Esophagus squamous epithelium (tissue), 4 donors: ENCODE results near the gene FBXL17.

Experiments
- POLR2A ChIP-seq, 4 donors: fragments of 450-650 bp; IDR thresholded peaks; one replicate each; pipeline ENCODE4 v1.6.1; 2017; ENCODE audit warnings: antibody characterized with exemption in 4 of 4, mild to moderate bottlenecking in 4 of 4, moderate library complexity in 3 of 4
- TF ChIP-seq, protein P1 (sequence below), 6 experiments: fragments of 450-650 bp in 4 of 6; fragments of 200-600 bp in 2 of 6; sonication (generic) in 2 of 6; IDR thresholded peaks; one replicate each; pipeline ENCODE4 v1.5.1; 2016 to 2019; ENCODE audit warnings: antibody characterized with exemption in 6 of 6, mild to moderate bottlenecking in 4 of 6, moderate library complexity in 4 of 6

DNA sequence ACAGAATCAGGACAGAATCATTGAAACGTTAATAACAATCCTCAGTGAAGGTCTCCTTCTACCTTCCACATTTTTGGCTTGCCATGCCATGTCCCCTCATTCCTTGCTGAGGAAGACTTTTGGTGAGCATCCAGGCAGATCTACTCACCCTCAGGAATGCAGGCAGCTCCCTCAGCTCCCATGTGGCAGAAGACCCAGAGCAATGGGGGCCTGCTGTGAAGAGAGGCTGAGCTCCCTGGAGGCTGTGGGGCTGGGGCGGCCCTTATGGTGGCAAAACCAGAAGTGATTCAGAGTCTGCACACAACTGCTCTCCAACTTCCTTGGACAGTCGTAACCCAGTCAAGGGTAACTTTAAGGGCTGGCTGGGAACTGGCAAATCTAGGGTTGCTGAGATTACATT is 463.9 kb downstream of the FBXL17 start:
- no peak for TF ChIP-seq POLR2A (IDR thresholded peaks at IDR 0.05)
- TF ChIP-seq, protein P1, sequence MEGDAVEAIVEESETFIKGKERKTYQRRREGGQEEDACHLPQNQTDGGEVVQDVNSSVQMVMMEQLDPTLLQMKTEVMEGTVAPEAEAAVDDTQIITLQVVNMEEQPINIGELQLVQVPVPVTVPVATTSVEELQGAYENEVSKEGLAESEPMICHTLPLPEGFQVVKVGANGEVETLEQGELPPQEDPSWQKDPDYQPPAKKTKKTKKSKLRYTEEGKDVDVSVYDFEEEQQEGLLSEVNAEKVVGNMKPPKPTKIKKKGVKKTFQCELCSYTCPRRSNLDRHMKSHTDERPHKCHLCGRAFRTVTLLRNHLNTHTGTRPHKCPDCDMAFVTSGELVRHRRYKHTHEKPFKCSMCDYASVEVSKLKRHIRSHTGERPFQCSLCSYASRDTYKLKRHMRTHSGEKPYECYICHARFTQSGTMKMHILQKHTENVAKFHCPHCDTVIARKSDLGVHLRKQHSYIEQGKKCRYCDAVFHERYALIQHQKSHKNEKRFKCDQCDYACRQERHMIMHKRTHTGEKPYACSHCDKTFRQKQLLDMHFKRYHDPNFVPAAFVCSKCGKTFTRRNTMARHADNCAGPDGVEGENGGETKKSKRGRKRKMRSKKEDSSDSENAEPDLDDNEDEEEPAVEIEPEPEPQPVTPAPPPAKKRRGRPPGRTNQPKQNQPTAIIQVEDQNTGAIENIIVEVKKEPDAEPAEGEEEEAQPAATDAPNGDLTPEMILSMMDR (IDR thresholded peaks at IDR 0.05): no peak
